ENCODE results near the gene PNPLA1.

Gene PNPLA1

DNA sequence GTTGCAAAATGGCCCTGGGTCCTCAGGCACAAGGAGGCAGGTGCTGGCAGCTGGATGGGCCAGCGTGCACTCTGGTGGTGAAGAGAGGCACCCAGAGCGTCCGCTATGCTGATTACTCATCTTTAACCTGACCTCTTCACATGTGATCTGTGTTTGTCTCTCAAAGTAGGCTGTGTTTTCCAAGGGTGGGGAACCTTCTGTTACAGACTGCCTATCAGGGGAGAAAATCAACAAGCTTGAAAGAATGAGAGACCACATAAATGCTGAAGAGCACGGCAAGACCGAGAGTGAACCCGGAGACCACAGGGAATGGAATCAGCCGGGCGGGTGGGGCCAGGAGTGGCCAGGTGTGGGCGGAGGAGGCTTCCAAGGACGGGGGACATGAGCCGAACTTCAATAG lies 50.6 kb downstream of the PNPLA1 start:
- POLR2A ChIA-PET = no interaction called here
- no peaks in the 10 kb centered on the region for H3K9me3 ChIP-seq (ENCODE audit: control insufficient read depth, insufficient read depth, low read depth, low read length)
- CTCF ChIA-PET = interaction anchor here (0.7 to 8.1 kb wide), 6 partner anchors 11 to 40 kb away, joined by 3 to 83 read pairs (median 6); no protein-coding TSS in a partner anchor
- H3K4me3 ChIP-seq (ENCODE audit: low read depth, low read length) = no peak overlapping the region
- no peak overlapping the region for H3K27ac ChIP-seq (ENCODE audit: extremely low read depth, low read depth, low read length)
- no peaks in the 10 kb centered on the region for H3K36me3 ChIP-seq (ENCODE audit: control insufficient read depth in 2 of 2, insufficient read depth in 1 of 2, low read length in 2 of 2)
- peaks cover 17% of the 10 kb centered on the region for H3K4me1 ChIP-seq (ENCODE audit: control insufficient read depth, insufficient read depth, low read length)
- TF ChIP-seq ZNF558 (tag by site-specific recombination; IDR thresholded peaks at IDR 0.05) (no peak), TRIM28 (IDR thresholded peaks at IDR 0.05; ENCODE audit: borderline replicate concordance, low read length) (no peak), KLF17 (tag by site-specific recombination; IDR thresholded peaks at IDR 0.05) (peak; percentile 70), KLF9 (tag by site-specific recombination; IDR thresholded peaks at IDR 0.05; ENCODE audit: low read depth) (no peak), ZFP3 (tag by site-specific recombination; IDR thresholded peaks at IDR 0.05; ENCODE audit: low read depth) (no peak), SP7 (tag by site-specific recombination; IDR thresholded peaks at IDR 0.05) (peak; percentile 30; the same call in 1 of the 2 replicates), ZNF571 (tag by site-specific recombination; IDR thresholded peaks at IDR 0.05) (no peak), ZNF560 (tag by site-specific recombination; IDR thresholded peaks at IDR 0.05; ENCODE audit: borderline replicate concordance) (no peak), ZNF514 (tag by site-specific recombination; IDR thresholded peaks at IDR 0.05) (no peak), ZNF48 (tag by site-specific recombination; IDR thresholded peaks at IDR 0.05) (no peak), ZNF792 (tag by site-specific recombination; IDR thresholded peaks at IDR 0.05) (no peak), SALL2 (tag by site-specific recombination; IDR thresholded peaks at IDR 0.05; ENCODE audit: borderline replicate concordance) (no peak), ZNF791 (tag by site-specific recombination; IDR thresholded peaks at IDR 0.05) (no peak), ZBTB20 (tag by site-specific recombination; IDR thresholded peaks at IDR 0.05) (peak; percentile 35; the same call in 1 of the 2 replicates), KLF1 (tag by site-specific recombination; IDR thresholded peaks at IDR 0.05) (peak; percentile 94), ZNF530 (tag by site-specific recombination; IDR thresholded peaks at IDR 0.05; ENCODE audit: low read depth) (no peak), ZNF404 (tag by site-specific recombination; IDR thresholded peaks at IDR 0.05) (no peak), GLIS1 (tag by site-specific recombination; IDR thresholded peaks at IDR 0.05) (0 out of 2 replicates have a peak, but pooled peaks have one; percentile 9), PRDM1 (tag by site-specific recombination; IDR thresholded peaks at IDR 0.05) (no peak), BCL11A (tag by site-specific recombination; IDR thresholded peaks at IDR 0.05; ENCODE audit: low read depth) (no peak), ZNF549 (tag by site-specific recombination; IDR thresholded peaks at IDR 0.05) (no peak), ZNF394 (tag by site-specific recombination; IDR thresholded peaks at IDR 0.05; ENCODE audit: borderline replicate concordance) (no peak), EGR2 (tag by site-specific recombination; IDR thresholded peaks at IDR 0.05; ENCODE audit: low read depth) (no peak), ZNF350 (tag by site-specific recombination; IDR thresholded peaks at IDR 0.05) (no peak), BCL11B (tag by site-specific recombination; IDR thresholded peaks at IDR 0.05; ENCODE audit: low read depth) (no peak), ZBTB17 (tag by site-specific recombination; IDR thresholded peaks at IDR 0.05) (no peak), ZNF133 (tag by site-specific recombination; IDR thresholded peaks at IDR 0.05) (no peak), ZNF23 (tag by site-specific recombination; IDR thresholded peaks at IDR 0.05; ENCODE audit: borderline replicate concordance) (no peak), ZNF596 (tag by site-specific recombination; IDR thresholded peaks at IDR 0.05) (no peak), REST (tag by site-specific recombination; IDR thresholded peaks at IDR 0.05) (no peak), ZNF837 (tag by site-specific recombination; IDR thresholded peaks at IDR 0.05) (no peak), ZNF610 (tag by site-specific recombination; IDR thresholded peaks at IDR 0.05; ENCODE audit: borderline replicate concordance) (no peak; the same call in 1 of the 2 replicates)
- TF ChIP-seq, protein P1, sequence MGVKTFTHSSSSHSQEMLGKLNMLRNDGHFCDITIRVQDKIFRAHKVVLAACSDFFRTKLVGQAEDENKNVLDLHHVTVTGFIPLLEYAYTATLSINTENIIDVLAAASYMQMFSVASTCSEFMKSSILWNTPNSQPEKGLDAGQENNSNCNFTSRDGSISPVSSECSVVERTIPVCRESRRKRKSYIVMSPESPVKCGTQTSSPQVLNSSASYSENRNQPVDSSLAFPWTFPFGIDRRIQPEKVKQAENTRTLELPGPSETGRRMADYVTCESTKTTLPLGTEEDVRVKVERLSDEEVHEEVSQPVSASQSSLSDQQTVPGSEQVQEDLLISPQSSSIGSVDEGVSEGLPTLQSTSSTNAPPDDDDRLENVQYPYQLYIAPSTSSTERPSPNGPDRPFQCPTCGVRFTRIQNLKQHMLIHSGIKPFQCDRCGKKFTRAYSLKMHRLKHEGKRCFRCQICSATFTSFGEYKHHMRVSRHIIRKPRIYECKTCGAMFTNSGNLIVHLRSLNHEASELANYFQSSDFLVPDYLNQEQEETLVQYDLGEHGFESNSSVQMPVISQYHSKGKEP (tag by site-specific recombination; IDR thresholded peaks at IDR 0.05) = no peak
- TF ChIP-seq, protein P2, sequence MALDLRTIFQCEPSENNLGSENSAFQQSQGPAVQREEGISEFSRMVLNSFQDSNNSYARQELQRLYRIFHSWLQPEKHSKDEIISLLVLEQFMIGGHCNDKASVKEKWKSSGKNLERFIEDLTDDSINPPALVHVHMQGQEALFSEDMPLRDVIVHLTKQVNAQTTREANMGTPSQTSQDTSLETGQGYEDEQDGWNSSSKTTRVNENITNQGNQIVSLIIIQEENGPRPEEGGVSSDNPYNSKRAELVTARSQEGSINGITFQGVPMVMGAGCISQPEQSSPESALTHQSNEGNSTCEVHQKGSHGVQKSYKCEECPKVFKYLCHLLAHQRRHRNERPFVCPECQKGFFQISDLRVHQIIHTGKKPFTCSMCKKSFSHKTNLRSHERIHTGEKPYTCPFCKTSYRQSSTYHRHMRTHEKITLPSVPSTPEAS (tag by site-specific recombination; IDR thresholded peaks at IDR 0.05) = no peak

Data from HEK293 (cell line).